ENCODE data around the gene PLA2G2A.
"Not testable (repeated sequence)": the region's sequence is repeated elsewhere in the genome, so short reads cannot be mapped to it uniquely, and the experiment has no call there.

PLA2G2A gene

GRCh38 chr1:19934336-19934735, 45.1 kb downstream of the PLA2G2A start:
- no peak for DNase-seq (ENCODE audit: low read depth)
- no peak for TF ChIP-seq CTCF (conservative IDR thresholded peaks at IDR 0.05; ENCODE audit: low read length)

GRCh38 chr1:19932866-19933265, 46.6 kb downstream of the PLA2G2A start:
- no peak overlapping the region for H3K4me3 ChIP-seq (ENCODE audit: low read length)
- DNase-seq (ENCODE audit: low read depth) = no peak
- TF ChIP-seq CTCF (conservative IDR thresholded peaks at IDR 0.05; ENCODE audit: low read length) = no peak

More at GRCh38 chr1:19934336-19934735, 45.1 kb downstream of the PLA2G2A start:
- H3K4me3 ChIP-seq (ENCODE audit: low read length) = no peak overlapping the region

- DNase-seq (ENCODE audit: low read depth); H3K4me3 ChIP-seq (ENCODE audit: low read length): not testable (repeated sequence)
Measured at GRCh38 chr1:19927130-19927421, 52.3 kb downstream of the PLA2G2A start.

GRCh38 chr1:19926296-19927129, 52.9 kb downstream of the PLA2G2A start:
- H3K4me3 ChIP-seq (ENCODE audit: low read length) = no peak overlapping the region
- DNase-seq (ENCODE audit: low read depth) = no peak
- TF ChIP-seq CTCF (conservative IDR thresholded peaks at IDR 0.05; ENCODE audit: low read length) = no peak

All from AG10803 (cell line).